Tibial nerve (tissue), 4 donors: Measurements from ENCODE around the gene GTF2H3.

Source experiments
- EP300 ChIP-seq, 2 donors: sonication (generic); formaldehyde crosslinking; IDR thresholded peaks; one replicate each; pipeline ENCODE4 v1.6.1; 2017; ENCODE audit warnings: antibody characterized with exemption in 2 of 2, mild to moderate bottlenecking in 1 of 2
- TF ChIP-seq, protein P1 (sequence below), 5 experiments: fragments of 200-600 bp in 3 of 5; fragments of 450-650 bp in 2 of 5; sonication (generic) in 3 of 5; IDR thresholded peaks; one replicate each; pipeline ENCODE4 v1.5.1; 2016 to 2019; ENCODE audit warnings: antibody characterized with exemption in 5 of 5, mild to moderate bottlenecking in 3 of 5, moderate library complexity in 2 of 5

DNA sequence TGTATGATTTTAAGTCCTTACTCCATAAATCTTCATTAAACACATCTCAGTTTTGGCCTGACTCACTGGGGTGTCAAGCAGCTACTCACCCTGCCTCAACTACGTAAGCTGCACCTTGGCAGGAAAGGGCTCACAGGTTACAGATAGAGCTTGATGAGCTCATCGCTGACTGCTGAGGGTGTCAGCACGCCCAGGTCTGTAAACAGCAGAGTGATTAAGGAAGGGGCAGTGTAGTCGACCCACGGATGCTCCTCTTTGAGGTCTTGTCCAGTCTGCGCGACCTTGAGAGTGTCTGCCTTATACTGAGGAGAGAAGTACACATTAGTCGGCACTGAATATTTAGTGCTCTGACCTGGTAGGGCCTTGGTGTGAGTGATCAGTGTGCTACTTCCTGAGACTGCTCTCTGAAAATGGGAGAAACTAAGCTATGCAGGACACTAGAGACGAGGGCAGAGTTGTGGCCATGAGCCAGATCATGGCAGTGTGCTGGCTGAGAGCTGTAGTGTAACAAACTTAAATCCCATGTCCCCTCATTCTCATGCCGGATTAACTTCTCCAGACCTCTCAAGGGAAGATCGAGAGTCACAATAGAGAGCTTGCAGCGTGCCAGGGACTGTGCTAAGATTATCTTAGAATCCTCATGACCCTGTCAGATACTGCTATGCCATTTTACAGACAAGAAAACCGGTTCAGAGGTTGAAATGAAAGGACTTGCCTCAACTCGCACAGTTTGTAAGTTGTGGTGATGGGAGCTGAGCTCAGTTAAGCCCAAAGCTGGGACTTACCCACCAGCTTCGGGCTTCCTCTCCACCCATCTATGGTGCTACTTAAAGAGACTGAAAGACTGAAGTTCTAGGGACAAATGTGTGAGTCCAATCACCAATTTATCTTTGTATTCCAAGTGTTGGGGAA lies 11.8 kb upstream of the GTF2H3 start:
- TF ChIP-seq, protein P1, sequence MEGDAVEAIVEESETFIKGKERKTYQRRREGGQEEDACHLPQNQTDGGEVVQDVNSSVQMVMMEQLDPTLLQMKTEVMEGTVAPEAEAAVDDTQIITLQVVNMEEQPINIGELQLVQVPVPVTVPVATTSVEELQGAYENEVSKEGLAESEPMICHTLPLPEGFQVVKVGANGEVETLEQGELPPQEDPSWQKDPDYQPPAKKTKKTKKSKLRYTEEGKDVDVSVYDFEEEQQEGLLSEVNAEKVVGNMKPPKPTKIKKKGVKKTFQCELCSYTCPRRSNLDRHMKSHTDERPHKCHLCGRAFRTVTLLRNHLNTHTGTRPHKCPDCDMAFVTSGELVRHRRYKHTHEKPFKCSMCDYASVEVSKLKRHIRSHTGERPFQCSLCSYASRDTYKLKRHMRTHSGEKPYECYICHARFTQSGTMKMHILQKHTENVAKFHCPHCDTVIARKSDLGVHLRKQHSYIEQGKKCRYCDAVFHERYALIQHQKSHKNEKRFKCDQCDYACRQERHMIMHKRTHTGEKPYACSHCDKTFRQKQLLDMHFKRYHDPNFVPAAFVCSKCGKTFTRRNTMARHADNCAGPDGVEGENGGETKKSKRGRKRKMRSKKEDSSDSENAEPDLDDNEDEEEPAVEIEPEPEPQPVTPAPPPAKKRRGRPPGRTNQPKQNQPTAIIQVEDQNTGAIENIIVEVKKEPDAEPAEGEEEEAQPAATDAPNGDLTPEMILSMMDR (IDR thresholded peaks at IDR 0.05), result no peak
- TF ChIP-seq EP300 (IDR thresholded peaks at IDR 0.05), result no peak
